Panc1 (cell line): Measurements from ENCODE around the gene MAGI2. TPM values are rescaled to one million over a fixed set of nuclear protein-coding genes. Genes with fewer than 3 reads are reported as not detected.

Source experiments
- ATAC-seq: fragments of 200-7000 bp; cut with Tn5 transposase; 2 replicates; pipeline ENCODE4 v1.9.1; 2020; ENCODE audit warnings: mild to moderate bottlenecking, moderate library complexity
- BruUV-seq: library from RNA; stranded (reverse); fragments of 400-500 nt; replicated peaks from 2 replicates; lab custom pipeline; 2021; lab: Mats Ljungman, UMichigan
- CTCF ChIA-PET: fragments of 300-600 bp; sonication (Branson Sonifier 250); formaldehyde crosslinking; loops from one replicate; lab custom pipeline; 2022; ENCODE audit warnings: antibody characterized with exemption; lab: Charles Lee
- POLR2A ChIA-PET: fragments of 300-600 bp; sonication (Branson Sonifier 250); formaldehyde crosslinking; loops from one replicate; lab custom pipeline; 2022; ENCODE audit warnings: antibody characterized with exemption; lab: Charles Lee
- DNase-seq: peaks from one replicate; pipeline ENCODE4 v3.0.0-alpha.2; 2010; ENCODE audit warnings: low read depth, low spot score
- H3K27ac ChIP-seq: 2 replicates; pipeline ENCODE4 v1.5.1; 2011; ENCODE audit warnings: mild to moderate bottlenecking, low read length, inconsistent platforms
- H3K27me3 ChIP-seq: fragments of 200-500 bp; sonication (Bioruptor generic); 2 replicates; pipeline ENCODE4 v1.6.0; 2014; ENCODE audit warnings: low read length, inconsistent platforms; ENCODE audit not compliant: control insufficient read depth, insufficient read depth
- H3K36me3 ChIP-seq: fragments of 200-500 bp; sonication (Bioruptor generic); 2 replicates; pipeline ENCODE4 v1.5.1; 2014; ENCODE audit warnings: inconsistent platforms, mild to moderate bottlenecking, low read length, moderate library complexity; ENCODE audit not compliant: control insufficient read depth, insufficient read depth
- H3K4me1 ChIP-seq: 2 replicates; pipeline ENCODE4 v1.5.1; 2011; ENCODE audit warnings: inconsistent platforms, mild to moderate bottlenecking, low read length, moderate library complexity; ENCODE audit not compliant: control insufficient read depth, insufficient read depth
- H3K4me3 ChIP-seq, 2 experiments: 2 replicates each; pipeline ENCODE4 v1.5.1; 2011 to 2012; ENCODE audit warnings: low read depth in 2 of 2, low read length in 2 of 2, mild to moderate bottlenecking in 2 of 2, inconsistent platforms in 1 of 2, moderate library complexity in 1 of 2
- H3K9me3 ChIP-seq: fragments of 200-500 bp; sonication (Bioruptor generic); 2 replicates; pipeline ENCODE4 v1.5.1; 2014; ENCODE audit warnings: low read depth, mild to moderate bottlenecking, inconsistent platforms, low read length, moderate library complexity; ENCODE audit not compliant: control insufficient read depth, insufficient read depth
- CTCF ChIP-seq: fragments of 450-650 bp; IDR thresholded peaks from 2 replicates; pipeline ENCODE4 v1.5.1; 2017; ENCODE audit warnings: mild to moderate bottlenecking
- POLR2AphosphoS5 ChIP-seq: IDR thresholded peaks from 2 replicates; pipeline ENCODE4 v1.6.1; 2012; ENCODE audit warnings: mild to moderate bottlenecking, low read depth, low read length, moderate library complexity
- REST ChIP-seq, 2 experiments: IDR thresholded peaks; 2 replicates each; pipeline ENCODE4 v1.6.1; 2011 to 2012; ENCODE audit warnings: low read depth in 2 of 2, control low read depth in 1 of 2, low read length in 1 of 2, mild to moderate bottlenecking in 1 of 2, moderate library complexity in 1 of 2; ENCODE audit not compliant: insufficient read depth in 1 of 2
- SIN3A ChIP-seq: IDR thresholded peaks from 2 replicates; pipeline ENCODE4 v1.6.1; 2012; ENCODE audit warnings: low read depth, mild to moderate bottlenecking, low read length, moderate library complexity, borderline replicate concordance; ENCODE audit not compliant: insufficient read depth
- TCF7L2 ChIP-seq: IDR thresholded peaks from 2 replicates; pipeline ENCODE4 v1.6.1; 2011; ENCODE audit warnings: mild to moderate bottlenecking, low read depth, low read length, inconsistent platforms
- in situ Hi-C: cut with HindIII; loops from 2 replicates; pipeline ENCODE4 v1.10.0; 2016; ENCODE audit warnings: low sequenced_read_pairs, low pct_unique_long_range_greater_than_20kb
- intact Hi-C: fragments of 100-400 bp; cut with micrococcal nuclease; formaldehyde crosslinking; loops from one replicate; pipeline ENCODE4 v1.10.0; 2022; ENCODE audit not compliant: unreplicated experiment
- total RNA-seq: library from RNA; stranded (reverse); gene quantifications from one replicate; pipeline ENCODE4 v1.2.1, GENCODE V29; 2021; ENCODE audit not compliant: unreplicated experiment

Gene MAGI2
- total RNA-seq, 1 experiment from 2014 or later, result 5.4 TPM

- ATAC-seq (no peak), DNase-seq (no peak)
- TF ChIP-seq CTCF (no peak), SIN3A (no peak), TCF7L2 (no peak), REST (IDR thresholded peaks at IDR 0.05; ENCODE audit: insufficient read depth in 1 of 2, low read depth in 2 of 2, low read length in 1 of 2) (no peak)
- intact Hi-C loops (no loop called here), in situ Hi-C loops (no loop called here)
- no peaks in the 10 kb centered on the region for H3K27me3 ChIP-seq
- no peak overlapping the region for H3K4me3 ChIP-seq
- no peaks in the 10 kb centered on the region for H3K4me1 ChIP-seq
- POLR2A ChIA-PET, result no interaction called here
- no peaks in the 10 kb centered on the region for H3K36me3 ChIP-seq
- no peaks in the 10 kb centered on the region for H3K9me3 ChIP-seq
- H3K27ac ChIP-seq, result no peak overlapping the region
- BruUV-seq, result no TSS peak
- CTCF ChIA-PET, result no interaction called here
These were observed 1326.5 kb downstream of the MAGI2 start for GRCh38 chr7:78127009-78127408.

- ATAC-seq (peak; percentile 89), DNase-seq (peak; percentile 87)
- POLR2A ChIA-PET, result no interaction called here
- CTCF ChIA-PET, result no interaction called here
- H3K4me1 ChIP-seq, result no peaks in the 10 kb centered on the region
- intact Hi-C loops, result no loop called here
- H3K4me3 ChIP-seq, result no peak overlapping the region
- in situ Hi-C loops, result no loop called here
- no peaks in the 10 kb centered on the region for H3K9me3 ChIP-seq
- no peak for TF ChIP-seq REST (IDR thresholded peaks at IDR 0.05; ENCODE audit: insufficient read depth in 1 of 2, low read depth in 2 of 2, low read length in 1 of 2)
- TF ChIP-seq SIN3A, result no peak
- TF ChIP-seq CTCF, result no peak
- TF ChIP-seq TCF7L2, result no peak
- no peak for TF ChIP-seq POLR2AphosphoS5
- no peaks in the 10 kb centered on the region for H3K36me3 ChIP-seq
- no peak overlapping the region for H3K27ac ChIP-seq
- no TSS peak for BruUV-seq
- no peaks in the 10 kb centered on the region for H3K27me3 ChIP-seq
These were observed 1327.6 kb downstream of the MAGI2 start for GRCh38 chr7:78125884-78126283.
